Adipocyte (in vitro differentiated cells): ENCODE data around the gene NCKAP5.

Experiments used
- DNase-seq: peaks from one replicate; pipeline ENCODE4 v3.0.0-alpha.2; 2015; ENCODE audit warnings: low read depth
- H3K27me3 ChIP-seq: replicated peaks from 2 replicates; pipeline ENCODE4 v1.7.0; 2013; ENCODE audit warnings: mild to moderate bottlenecking, low read length, moderate library complexity; ENCODE audit not compliant: control insufficient read depth, insufficient read depth
- H3K36me3 ChIP-seq: 2 replicates; pipeline ENCODE4 v1.7.0; 2013; ENCODE audit warnings: low read length, mild to moderate bottlenecking, moderate library complexity; ENCODE audit not compliant: control insufficient read depth, insufficient read depth, severe bottlenecking
- H3K4me1 ChIP-seq: 2 replicates; pipeline ENCODE4 v1.7.0; 2013; ENCODE audit warnings: mild to moderate bottlenecking, low read length, moderate library complexity; ENCODE audit not compliant: control insufficient read depth, insufficient read depth
- H3K4me3 ChIP-seq: 2 replicates; pipeline ENCODE4 v1.7.0; 2013; ENCODE audit warnings: mild to moderate bottlenecking, low read length, moderate library complexity
- H3K9ac ChIP-seq: 2 replicates; pipeline ENCODE4 v1.7.0; 2013; ENCODE audit warnings: mild to moderate bottlenecking, low read length, moderate library complexity
- H3K9me3 ChIP-seq: 2 replicates; pipeline ENCODE4 v1.7.0; 2013; ENCODE audit warnings: mild to moderate bottlenecking, low read length, moderate library complexity; ENCODE audit not compliant: control insufficient read depth

The NCKAP5 gene

GRCh38 chr2:133255360-133255759 lies 312.9 kb downstream of the NCKAP5 start:
- no peak for DNase-seq
- Histone ChIP-seq H3K36me3 (no peaks in the 10 kb centered on the region), H3K27me3 (no peaks in the 10 kb centered on the region), H3K4me3 (no peak overlapping the region), H3K9me3 (no peaks in the 10 kb centered on the region), H3K9ac (no peak overlapping the region), H3K4me1 (no peaks in the 10 kb centered on the region)

DNA sequence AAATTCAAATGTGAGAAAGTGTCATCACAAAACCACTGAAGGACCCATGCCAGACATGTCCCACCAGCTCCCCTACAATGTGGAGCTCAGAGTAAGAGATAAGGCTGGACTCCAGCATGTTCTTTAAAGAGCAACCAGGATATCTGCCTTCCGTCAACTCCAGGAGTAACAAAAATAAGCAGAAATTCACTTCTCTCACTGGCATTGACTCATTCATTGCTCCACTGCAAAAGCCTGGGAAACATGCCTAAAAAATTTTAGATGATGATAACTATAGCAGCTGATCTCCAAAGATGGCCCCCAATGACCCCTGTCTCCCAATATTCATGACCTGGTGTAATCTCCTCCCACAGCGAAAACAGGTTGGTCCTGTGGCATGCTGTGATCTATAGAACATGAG lies 314.5 kb downstream of the NCKAP5 start:
- Histone ChIP-seq H3K9ac (no peak overlapping the region), H3K4me1 (no peaks in the 10 kb centered on the region), H3K36me3 (no peaks in the 10 kb centered on the region), H3K9me3 (no peaks in the 10 kb centered on the region), H3K4me3 (no peak overlapping the region), H3K27me3 (no peaks in the 10 kb centered on the region)
- DNase-seq = peak; percentile 7

DNA sequence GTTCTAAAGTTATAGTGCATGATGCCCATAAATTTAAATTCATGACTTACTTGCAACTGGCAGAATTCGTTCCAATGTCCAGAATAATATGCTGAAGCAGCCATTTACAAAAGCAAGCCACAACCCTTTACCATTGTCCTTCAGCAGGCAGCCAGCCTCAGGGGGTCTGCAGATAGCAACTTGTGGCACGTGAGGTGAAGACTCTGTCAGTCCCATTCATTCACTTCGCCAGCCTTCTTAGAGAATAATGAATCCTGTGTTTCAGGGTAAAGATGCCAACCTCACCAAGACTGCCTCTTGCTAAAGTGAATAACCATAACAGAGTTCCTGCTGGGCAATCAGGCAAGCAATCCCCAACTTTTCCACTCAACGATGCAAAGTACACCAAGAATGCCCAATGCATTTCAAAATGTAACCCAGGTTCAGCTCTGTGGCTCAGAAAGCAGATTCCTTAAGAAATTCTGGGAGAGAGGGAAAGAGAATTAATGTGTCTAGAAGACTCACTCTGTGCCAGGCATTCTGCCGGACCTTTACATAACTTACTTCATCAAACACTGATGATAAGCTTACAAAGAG lies 315.4 kb downstream of the NCKAP5 start:
- H3K9ac ChIP-seq = no peak overlapping the region
- H3K27me3 ChIP-seq = no peaks in the 10 kb centered on the region
- no peaks in the 10 kb centered on the region for H3K4me1 ChIP-seq
- H3K4me3 ChIP-seq = no peak overlapping the region
- no peaks in the 10 kb centered on the region for H3K9me3 ChIP-seq
- no peaks in the 10 kb centered on the region for H3K36me3 ChIP-seq
- DNase-seq = no peak

DNA sequence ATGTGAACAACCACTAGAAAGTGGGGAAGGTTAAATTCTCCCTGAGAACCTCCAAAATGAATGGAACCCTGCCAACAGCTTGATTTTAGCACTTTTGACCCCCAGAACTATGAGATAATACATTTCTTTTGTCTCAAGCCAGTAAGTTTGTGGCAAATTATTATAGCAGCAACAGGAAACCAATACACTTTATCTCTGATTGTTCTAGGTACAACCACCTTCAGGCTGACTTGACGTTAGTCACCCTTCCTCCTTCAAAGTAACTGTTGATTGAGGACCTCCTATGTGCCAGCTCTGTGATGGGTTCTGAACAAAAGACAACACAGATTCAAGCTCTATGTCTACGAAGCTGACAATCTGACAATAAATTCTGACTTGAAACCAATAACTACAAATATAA lies 318.9 kb downstream of the NCKAP5 start:
- Histone ChIP-seq H3K9me3 (no peaks in the 10 kb centered on the region), H3K36me3 (no peaks in the 10 kb centered on the region), H3K4me3 (no peak overlapping the region), H3K9ac (no peak overlapping the region), H3K4me1 (no peaks in the 10 kb centered on the region), H3K27me3 (no peaks in the 10 kb centered on the region)
- DNase-seq = no peak

GRCh38 chr2:133248264-133248663 lies 320.0 kb downstream of the NCKAP5 start:
- DNase-seq = no peak
- no peaks in the 10 kb centered on the region for H3K4me1 ChIP-seq
- H3K9me3 ChIP-seq = no peaks in the 10 kb centered on the region
- H3K36me3 ChIP-seq = no peaks in the 10 kb centered on the region
- H3K9ac ChIP-seq = no peak overlapping the region
- H3K4me3 ChIP-seq = no peak overlapping the region
- H3K27me3 ChIP-seq = no peaks in the 10 kb centered on the region

GRCh38 chr2:133247631-133248030 lies 320.6 kb downstream of the NCKAP5 start:
- no peaks in the 10 kb centered on the region for H3K27me3 ChIP-seq
- no peak for DNase-seq
- no peak overlapping the region for H3K4me3 ChIP-seq
- no peaks in the 10 kb centered on the region for H3K4me1 ChIP-seq
- H3K36me3 ChIP-seq = no peaks in the 10 kb centered on the region
- H3K9me3 ChIP-seq = no peaks in the 10 kb centered on the region
- no peak overlapping the region for H3K9ac ChIP-seq

GRCh38 chr2:133241224-133241571 lies 327.1 kb downstream of the NCKAP5 start:
- peaks cover 8% of the 10 kb centered on the region for H3K4me1 ChIP-seq
- peak overlapping the region; percentile 82 for H3K4me3 ChIP-seq
- H3K9ac ChIP-seq = peak overlapping the region; percentile 76
- no peaks in the 10 kb centered on the region for H3K27me3 ChIP-seq
- H3K36me3 ChIP-seq = no peaks in the 10 kb centered on the region
- no peaks in the 10 kb centered on the region for H3K9me3 ChIP-seq
- DNase-seq = peak; percentile 53

DNA sequence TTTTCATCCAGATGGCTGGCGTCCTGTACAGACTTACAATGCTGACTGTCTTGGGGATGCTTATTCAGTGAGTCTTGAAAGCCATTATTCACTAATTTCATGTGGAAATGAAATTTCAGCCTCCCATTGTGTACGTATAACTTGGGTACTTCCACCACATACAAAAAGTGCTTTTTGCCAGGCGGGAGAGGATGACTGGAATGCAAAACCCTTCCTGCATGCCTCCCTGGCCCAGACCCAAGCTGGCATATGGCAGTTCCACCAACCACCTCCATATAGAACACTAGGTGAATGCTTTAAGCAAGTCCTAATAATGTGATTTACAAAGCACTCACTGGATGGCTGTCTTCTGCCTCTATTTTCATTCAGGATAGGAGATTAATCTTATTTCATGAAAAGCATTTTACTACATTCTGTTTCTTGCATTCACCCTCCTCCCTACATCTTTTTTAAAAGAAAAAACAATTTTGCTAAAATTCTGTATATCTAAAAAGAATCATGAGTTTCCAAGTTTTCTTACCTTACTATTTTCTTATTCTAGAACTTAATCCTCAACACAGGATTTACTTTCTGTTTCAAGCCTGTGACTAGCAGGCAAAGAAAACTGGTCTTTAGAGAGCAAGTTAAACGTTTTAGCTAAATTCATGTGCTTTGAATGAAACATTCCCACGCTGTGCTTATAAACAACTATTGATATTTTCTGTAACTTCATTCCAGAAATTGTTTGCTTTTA lies 327.6 kb downstream of the NCKAP5 start:
- H3K4me1 ChIP-seq = peaks cover 8% of the 10 kb centered on the region
- H3K9ac ChIP-seq = peak overlapping the region; percentile 76
- peak; percentile 46 for DNase-seq
- H3K9me3 ChIP-seq = no peaks in the 10 kb centered on the region
- peak overlapping the region; percentile 82 for H3K4me3 ChIP-seq
- no peaks in the 10 kb centered on the region for H3K27me3 ChIP-seq
- no peaks in the 10 kb centered on the region for H3K36me3 ChIP-seq

DNA sequence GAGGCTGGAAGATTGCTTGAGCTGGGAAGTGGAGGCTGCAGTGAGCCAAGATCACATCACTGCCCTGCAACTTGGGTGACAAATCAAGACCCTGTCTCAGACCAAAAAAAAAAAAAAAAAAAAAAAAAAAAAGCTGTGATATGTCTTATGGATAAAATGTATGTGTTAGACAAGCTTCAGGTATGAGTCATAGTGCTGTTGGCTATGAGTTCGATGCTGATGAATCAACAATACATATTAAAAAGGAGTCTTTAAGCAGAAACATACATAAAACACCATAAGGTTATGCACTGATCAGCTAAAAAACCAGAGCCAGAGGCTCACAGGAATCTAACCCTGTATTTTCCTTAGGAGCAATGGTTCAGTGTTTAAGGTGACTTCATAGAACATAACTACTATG lies 332.3 kb downstream of the NCKAP5 start:
- H3K4me1 ChIP-seq = peaks cover 6% of the 10 kb centered on the region
- H3K9ac ChIP-seq = no peak overlapping the region
- H3K9me3 ChIP-seq = no peaks in the 10 kb centered on the region
- no peak overlapping the region for H3K4me3 ChIP-seq
- H3K27me3 ChIP-seq = no peaks in the 10 kb centered on the region
- H3K36me3 ChIP-seq = no peaks in the 10 kb centered on the region
- DNase-seq = no peak

- no peaks in the 10 kb centered on the region for H3K9me3 ChIP-seq
- no peak overlapping the region for H3K9ac ChIP-seq
- no peak overlapping the region for H3K4me3 ChIP-seq
- DNase-seq = no peak
- H3K4me1 ChIP-seq = no peaks in the 10 kb centered on the region
- H3K27me3 ChIP-seq = no peaks in the 10 kb centered on the region
- H3K36me3 ChIP-seq = no peaks in the 10 kb centered on the region
These were observed 335.7 kb downstream of the NCKAP5 start for GRCh38 chr2:133232556-133232955.

DNA sequence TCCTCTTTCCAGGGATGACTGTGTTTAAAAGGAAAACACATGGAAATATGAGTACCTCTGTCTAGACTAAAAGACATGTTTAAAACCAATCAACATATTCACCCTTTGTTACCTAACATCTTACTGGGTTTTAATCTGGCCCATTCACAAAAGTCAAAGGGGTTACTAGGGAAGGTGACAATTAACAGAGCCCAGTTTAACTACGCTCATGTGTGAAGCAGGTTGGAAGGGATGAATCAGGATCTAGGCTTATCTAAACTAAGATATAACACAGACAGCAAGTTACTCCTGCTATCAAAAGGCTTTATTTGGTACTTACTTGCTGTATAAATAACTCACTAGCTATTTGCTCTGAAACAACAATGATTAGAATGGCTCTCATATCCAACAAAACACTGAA lies 337.0 kb downstream of the NCKAP5 start:
- Histone ChIP-seq H3K4me3 (no peak overlapping the region), H3K9ac (no peak overlapping the region), H3K9me3 (no peaks in the 10 kb centered on the region), H3K27me3 (no peaks in the 10 kb centered on the region), H3K36me3 (no peaks in the 10 kb centered on the region), H3K4me1 (no peaks in the 10 kb centered on the region)
- DNase-seq = no peak

DNA sequence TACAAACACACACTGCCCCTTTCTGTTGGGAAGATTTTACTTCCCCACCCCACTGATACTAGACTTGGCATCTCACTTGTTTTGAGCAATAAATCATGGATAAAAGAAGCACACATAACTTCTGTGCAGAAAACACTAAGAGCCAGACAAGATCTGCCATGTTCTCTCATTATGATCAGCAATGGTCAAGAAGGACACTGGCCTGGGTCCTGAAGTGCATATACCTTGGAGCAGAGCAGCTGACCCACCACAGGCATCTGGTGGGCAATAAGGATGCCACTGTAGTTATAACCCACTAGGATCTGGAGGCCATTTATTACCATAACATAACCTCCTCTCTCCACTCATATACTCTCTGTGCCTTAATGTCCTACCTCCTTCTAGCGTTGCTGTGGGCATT lies 338.3 kb downstream of the NCKAP5 start:
- no peak overlapping the region for H3K4me3 ChIP-seq
- H3K4me1 ChIP-seq = no peaks in the 10 kb centered on the region
- H3K36me3 ChIP-seq = no peaks in the 10 kb centered on the region
- no peak for DNase-seq
- H3K27me3 ChIP-seq = no peaks in the 10 kb centered on the region
- H3K9ac ChIP-seq = no peak overlapping the region
- H3K9me3 ChIP-seq = no peaks in the 10 kb centered on the region
